ENCODE data around the gene PKIB. TPM values are rescaled to one million over a fixed set of nuclear protein-coding genes. Genes with fewer than 3 reads are reported as not detected.

The PKIB gene
- total and polyA plus RNA-seq, 10 of the 15 experiments (the other 5 are each of a cell fraction or from before 2014, with no cell fraction given): 0.20 to 1.8 (median 0.87) TPM

GRCh38 chr6:122736163-122736562, 126.0 kb downstream of the PKIB start:
- no peaks in the 10 kb centered on the region for H3K27me3 ChIP-seq (replicated peaks in 1 of 2; ENCODE audit: control insufficient read depth in 2 of 2, insufficient read depth in 2 of 2, low read length in 1 of 2)
- no peaks in the 10 kb centered on the region for H4K20me1 ChIP-seq (ENCODE audit: control insufficient read depth, insufficient read depth)
- ChIA-PET CTCF (interaction anchor here (23.5 kb wide), 1 partner anchor 103 kb away, joined by 640 read pairs; no protein-coding TSS in a partner anchor), POLR2A (no interaction called here), RAD21 (ENCODE audit: unreplicated experiment) (interaction anchor here (1.1 kb wide), 1 partner anchor 102 kb away, joined by 4 read pairs; no protein-coding TSS in a partner anchor), SMC1A (ENCODE audit: uncharacterized antibody, unreplicated experiment) (interaction anchor here (0.5 to 12.2 kb wide), 6 partner anchors 50 to 103 kb away, joined by 3 to 177 read pairs (median 4); no protein-coding TSS in a partner anchor)
- H3K36me3 ChIP-seq (ENCODE audit: control insufficient read depth in 2 of 2, insufficient read depth in 2 of 2, low read length in 1 of 2): no peaks in the 10 kb centered on the region
- in situ Hi-C loops (cut with MboI) (no loop called here), intact Hi-C loops (cut with micrococcal nuclease; ENCODE audit: unreplicated experiment) (no loop called here)
- no TSS peak for BruUV-seq (replicated peaks)
- H3K4me2 ChIP-seq (ENCODE audit: control insufficient read depth, insufficient read depth): no peak overlapping the region
- DNase-seq (ENCODE audit: low read depth, low spot score): no peak
- no peaks in the 10 kb centered on the region for H3K9me3 ChIP-seq (replicated peaks; ENCODE audit: control insufficient read depth, insufficient read depth, low read length)
- H2AFZ ChIP-seq (ENCODE audit: control insufficient read depth, low read depth, low read length): no peak overlapping the region
- no peaks in the 10 kb centered on the region for H3K79me2 ChIP-seq (ENCODE audit: control insufficient read depth, insufficient read depth, low read length)
- no peak for ATAC-seq
- H3K4me3 ChIP-seq: no peak overlapping the region
- no peak overlapping the region for H3K9ac ChIP-seq (ENCODE audit: control insufficient read depth, insufficient read depth, low read length)
- no peak overlapping the region for H3K27ac ChIP-seq (ENCODE audit: control insufficient read depth, insufficient read depth)
- no peak for FAIRE-seq
- no peaks in the 10 kb centered on the region for H3K4me1 ChIP-seq (ENCODE audit: control insufficient read depth, insufficient read depth, low read length)
- 72% methylated on average over 4 of the region's 4 CpGs for WGBS (ENCODE audit: insufficient coverage, insufficient replicate concordance, low lambda C conversion rate, missing lambda C conversion rate)
- no peak for TF ChIP-seq ZSCAN29 (IDR thresholded peaks at IDR 0.05)
- TF ChIP-seq FOXK2 (IDR thresholded peaks at IDR 0.05): no peak
- TF ChIP-seq ELK1 (IDR thresholded peaks at IDR 0.05; ENCODE audit: low read depth, low read length): no peak
- TF ChIP-seq ATF3 (IDR thresholded peaks at IDR 0.05; ENCODE audit: borderline replicate concordance, extremely low read depth, low read depth, low read length): no peak
- TF ChIP-seq ZNF384 (IDR thresholded peaks at IDR 0.05; ENCODE audit: borderline replicate concordance, low read depth, low read length): no peak
- TF ChIP-seq RAD21 (IDR thresholded peaks at IDR 0.05; ENCODE audit: insufficient read depth, low read depth, low read length): no peak
- no peak for TF ChIP-seq POU2F2 (IDR thresholded peaks at IDR 0.05; ENCODE audit: borderline replicate concordance, low read depth, low read length)
- no peak for TF ChIP-seq ESRRA (IDR thresholded peaks at IDR 0.05; ENCODE audit: low read length)
- no peak for TF ChIP-seq STAT3 (IDR thresholded peaks at IDR 0.05; ENCODE audit: low read depth, low read length)
- no peak for TF ChIP-seq KLF5 (IDR thresholded peaks at IDR 0.05; ENCODE audit: partially characterized antibody)
- no peak for TF ChIP-seq ZBTB4 (CRISPR knock-in tag; IDR thresholded peaks at IDR 0.05)
- TF ChIP-seq GATAD2B (conservative IDR thresholded peaks at IDR 0.05; ENCODE audit: low read depth): no peak
- no peak for TF ChIP-seq ZNF687 (IDR thresholded peaks at IDR 0.05)
- no peak for TF ChIP-seq MTA2 (IDR thresholded peaks at IDR 0.05; ENCODE audit: low read depth)
- TF ChIP-seq CHD4 (IDR thresholded peaks at IDR 0.05): no peak
- no peak for TF ChIP-seq ETV6 (conservative IDR thresholded peaks at IDR 0.05 in 1 of 2, IDR thresholded peaks at IDR 0.05 in 1 of 2; ENCODE audit: borderline replicate concordance in 1 of 2, low read depth in 1 of 2)
- TF ChIP-seq RFX5 (IDR thresholded peaks at IDR 0.05; ENCODE audit: low read depth, low read length): no peak

Measured in GM12878 (cell line).